Stimulated activated CD4-positive, alpha-beta T cell treated with anti-CD3 and anti-CD28 coated beads, Interleukin-12 subunit alpha, Interleukin-12 subunit beta, amount 100 ng/mL, for 24 hours (primary cell): Measurements from ENCODE around the gene RAB3IL1.
"Not testable (repeated sequence)": the region's sequence is repeated elsewhere in the genome, so short reads cannot be mapped to it uniquely, and the experiment has no call there.

ENCODE experiments used
- DNase-seq, 2 experiments: peaks; one replicate each; pipeline ENCODE4 v3.0.0-alpha.2; 2020; ENCODE audit warnings: low read depth in 2 of 2

Gene RAB3IL1

GRCh38 chr11:61953632-61954031 is 36.3 kb upstream of the RAB3IL1 start:
- not testable (repeated sequence) for DNase-seq

GRCh38 chr11:61952882-61953281 is 35.5 kb upstream of the RAB3IL1 start:
- no peak for DNase-seq

GRCh38 chr11:61951484-61952135 is 34.2 kb upstream of the RAB3IL1 start:
- DNase-seq = no peak

GRCh38 chr11:61950035-61950547 is 32.7 kb upstream of the RAB3IL1 start, which contains the start of gene BEST1:
TSS of gene BEST1 (plus strand) at chr11:61950351. CDS start at chr11:61951807, 1,456 bp downstream.
- no peak for DNase-seq

- no peak for DNase-seq
Observed at GRCh38 chr11:61949169-61950034, 32.0 kb upstream of the RAB3IL1 start.

GRCh38 chr11:61948505-61948904 is 31.1 kb upstream of the RAB3IL1 start:
- no peak for DNase-seq

- peak in 1 of 2 experiments; percentile 63 for DNase-seq
Observed at GRCh38 chr11:61947486-61948210, 30.3 kb upstream of the RAB3IL1 start.

GRCh38 chr11:61946894-61947293 is 29.5 kb upstream of the RAB3IL1 start:
- DNase-seq = no peak

GRCh38 chr11:61945191-61945590 is 27.8 kb upstream of the RAB3IL1 start:
- no peak for DNase-seq

GRCh38 chr11:61940466-61940865 is 23.1 kb upstream of the RAB3IL1 start:
- DNase-seq = no peak

GRCh38 chr11:61935861-61936260 is 18.5 kb upstream of the RAB3IL1 start:
- no peak for DNase-seq

GRCh38 chr11:61930933-61931332 is 13.6 kb upstream of the RAB3IL1 start:
- DNase-seq = no peak

GRCh38 chr11:61928606-61929005 is 11.2 kb upstream of the RAB3IL1 start:
- DNase-seq = no peak

GRCh38 chr11:61927501-61927900 is 10.1 kb upstream of the RAB3IL1 start:
- no peak for DNase-seq

GRCh38 chr11:61926235-61926634 is 8.9 kb upstream of the RAB3IL1 start:
- DNase-seq = no peak

- no peak for DNase-seq
Observed at GRCh38 chr11:61925736-61926135, 8.4 kb upstream of the RAB3IL1 start.

GRCh38 chr11:61924064-61924455 is 6.7 kb upstream of the RAB3IL1 start:
- no peak for DNase-seq

- DNase-seq = no peak
Observed at GRCh38 chr11:61923166-61924063, 6.0 kb upstream of the RAB3IL1 start.

GRCh38 chr11:61922539-61922938 is 5.2 kb upstream of the RAB3IL1 start:
- DNase-seq = no peak

- DNase-seq = no peak
Observed at GRCh38 chr11:61921446-61921845, 4.1 kb upstream of the RAB3IL1 start.
